SK-N-MC (cell line): Measurements from ENCODE around the gene MBD3L5.

Experiments used
- EZH2 ChIP-seq: fragments of 200-600 bp; sonication (generic); IDR thresholded peaks from one replicate; pipeline ENCODE4 v1.6.1; 2017; ENCODE audit warnings: antibody characterized with exemption
- FOXP2 ChIP-seq: optimal IDR thresholded peaks from 2 replicates; pipeline ENCODE3; 2011; ENCODE audit warnings: mild to moderate bottlenecking, moderate library complexity; ENCODE audit not compliant: insufficient read depth; ENCODE audit errors: extremely low read length, control extremely low read depth
- POLR2AphosphoS5 ChIP-seq: IDR thresholded peaks from 2 replicates; pipeline ENCODE4 v1.6.1; 2012; ENCODE audit warnings: mild to moderate bottlenecking, low read depth, low read length, borderline replicate concordance

GRCh38 chr19:6987850-6988249 is 42.5 kb upstream of the MBD3L5 start:
- no peak for TF ChIP-seq POLR2AphosphoS5
- no peak for TF ChIP-seq EZH2
- no peak for TF ChIP-seq FOXP2
